Measurements from ENCODE around the gene ELOVL6.
"Not testable (repeated sequence)": the region's sequence is repeated elsewhere in the genome, so short reads cannot be mapped to it uniquely, and the experiment has no call there.

ELOVL6 gene

GRCh38 chr4:110075083-110075738, 123.2 kb downstream of the ELOVL6 start:
- no peak for DNase-seq (ENCODE audit: low read depth)

- DNase-seq (ENCODE audit: low read depth), result no peak
These were observed 123.8 kb downstream of the ELOVL6 start for GRCh38 chr4:110074570-110074969.

- no peak for DNase-seq (ENCODE audit: low read depth)
These were observed 125.2 kb downstream of the ELOVL6 start for GRCh38 chr4:110073053-110073845.

- DNase-seq (ENCODE audit: low read depth), result no peak
These were observed 126.9 kb downstream of the ELOVL6 start for GRCh38 chr4:110071466-110071865.

- no peak for DNase-seq (ENCODE audit: low read depth)
These were observed 130.2 kb downstream of the ELOVL6 start for GRCh38 chr4:110068248-110068647.

- DNase-seq (ENCODE audit: low read depth), result no peak
These were observed 133.5 kb downstream of the ELOVL6 start for GRCh38 chr4:110064934-110065333.

GRCh38 chr4:110064295-110064694, 134.1 kb downstream of the ELOVL6 start:
- no peak for DNase-seq (ENCODE audit: low read depth)

GRCh38 chr4:110062166-110062565, 136.2 kb downstream of the ELOVL6 start:
- DNase-seq (ENCODE audit: low read depth), result no peak

- DNase-seq (ENCODE audit: low read depth), result no peak
These were observed 137.3 kb downstream of the ELOVL6 start for GRCh38 chr4:110061076-110061475.

GRCh38 chr4:110059556-110060191, 138.7 kb downstream of the ELOVL6 start:
- no peak for DNase-seq (ENCODE audit: low read depth)

GRCh38 chr4:110058677-110059076, 139.7 kb downstream of the ELOVL6 start:
- no peak for DNase-seq (ENCODE audit: low read depth)

GRCh38 chr4:110055158-110055768, 143.2 kb downstream of the ELOVL6 start:
- no peak for DNase-seq (ENCODE audit: low read depth)

- peak; percentile 42 for DNase-seq (ENCODE audit: low read depth)
These were observed 148.2 kb downstream of the ELOVL6 start for GRCh38 chr4:110049951-110050925.

- no peak for DNase-seq (ENCODE audit: low read depth)
These were observed 151.8 kb downstream of the ELOVL6 start for GRCh38 chr4:110046588-110047049.

GRCh38 chr4:110042545-110043517, 155.6 kb downstream of the ELOVL6 start:
- DNase-seq (ENCODE audit: low read depth), result no peak

GRCh38 chr4:110041735-110042134, 156.7 kb downstream of the ELOVL6 start:
- DNase-seq (ENCODE audit: low read depth), result no peak

GRCh38 chr4:110039164-110039563, 159.3 kb downstream of the ELOVL6 start:
- DNase-seq (ENCODE audit: low read depth), result not testable (repeated sequence)

- DNase-seq (ENCODE audit: low read depth), result no peak
These were observed 164.4 kb downstream of the ELOVL6 start for GRCh38 chr4:110034026-110034393.

GRCh38 chr4:110033355-110034025, 164.9 kb downstream of the ELOVL6 start:
- no peak for DNase-seq (ENCODE audit: low read depth)

- no peak for DNase-seq (ENCODE audit: low read depth)
These were observed 165.8 kb downstream of the ELOVL6 start for GRCh38 chr4:110032603-110033002.
